ENCODE measurements around the gene XRCC4.

XRCC4 gene

GRCh38 chr5:83392766-83393503 lies 315.6 kb downstream of the XRCC4 start:
- TF ChIP-seq CTCF (IDR thresholded peaks at IDR 0.05; ENCODE audit: control insufficient read depth, insufficient read depth, low read depth, low read length, missing control alignments): no peak
- DNase-seq (ENCODE audit: low read depth): no peak
- no peak overlapping the region for H3K4me3 ChIP-seq (ENCODE audit: control insufficient read depth, low read depth, low read length)

GRCh38 chr5:83393504-83393866 lies 316.1 kb downstream of the XRCC4 start:
- H3K4me3 ChIP-seq (ENCODE audit: control insufficient read depth, low read depth, low read length): no peak overlapping the region
- no peak for TF ChIP-seq CTCF (IDR thresholded peaks at IDR 0.05; ENCODE audit: control insufficient read depth, insufficient read depth, low read depth, low read length, missing control alignments)
- DNase-seq (ENCODE audit: low read depth): no peak

GRCh38 chr5:83394190-83394589 lies 316.8 kb downstream of the XRCC4 start:
- H3K4me3 ChIP-seq (ENCODE audit: control insufficient read depth, low read depth, low read length): no peak overlapping the region
- no peak for DNase-seq (ENCODE audit: low read depth)
- TF ChIP-seq CTCF (IDR thresholded peaks at IDR 0.05; ENCODE audit: control insufficient read depth, insufficient read depth, low read depth, low read length, missing control alignments): no peak

- no peak for DNase-seq (ENCODE audit: low read depth)
- H3K4me3 ChIP-seq (ENCODE audit: control insufficient read depth, low read depth, low read length): no peak overlapping the region
- TF ChIP-seq CTCF (IDR thresholded peaks at IDR 0.05; ENCODE audit: control insufficient read depth, insufficient read depth, low read depth, low read length, missing control alignments): no peak
Observed at GRCh38 chr5:83396662-83397061, 319.3 kb downstream of the XRCC4 start.

- H3K4me3 ChIP-seq (ENCODE audit: control insufficient read depth, low read depth, low read length): no peak overlapping the region
- no peak for TF ChIP-seq CTCF (IDR thresholded peaks at IDR 0.05; ENCODE audit: control insufficient read depth, insufficient read depth, low read depth, low read length, missing control alignments)
- no peak for DNase-seq (ENCODE audit: low read depth)
Observed at GRCh38 chr5:83397658-83398057, 320.3 kb downstream of the XRCC4 start.

- no peak for DNase-seq (ENCODE audit: low read depth)
- no peak overlapping the region for H3K4me3 ChIP-seq (ENCODE audit: control insufficient read depth, low read depth, low read length)
- no peak for TF ChIP-seq CTCF (IDR thresholded peaks at IDR 0.05; ENCODE audit: control insufficient read depth, insufficient read depth, low read depth, low read length, missing control alignments)
Observed at GRCh38 chr5:83400241-83400640, 322.9 kb downstream of the XRCC4 start.

Measured in AG09309 (cell line).